Uterus (tissue), 2 donors: ENCODE measurements around the gene CWC22.

Experiments used
- POLR2A ChIP-seq, 2 donors: fragments of 450-650 bp; IDR thresholded peaks; one replicate each; pipeline ENCODE4 v1.6.1; 2016; ENCODE audit warnings: antibody characterized with exemption in 2 of 2, mild to moderate bottlenecking in 1 of 2, moderate library complexity in 1 of 2
- TF ChIP-seq, protein P1 (sequence below), 4 experiments: fragments of 200-600 bp in 2 of 4; fragments of 450-650 bp in 2 of 4; sonication (generic) in 2 of 4; IDR thresholded peaks; one replicate each; pipeline ENCODE4 v1.5.1; 2016 to 2019; ENCODE audit warnings: antibody characterized with exemption in 4 of 4, mild to moderate bottlenecking in 2 of 4, moderate library complexity in 1 of 4

DNA sequence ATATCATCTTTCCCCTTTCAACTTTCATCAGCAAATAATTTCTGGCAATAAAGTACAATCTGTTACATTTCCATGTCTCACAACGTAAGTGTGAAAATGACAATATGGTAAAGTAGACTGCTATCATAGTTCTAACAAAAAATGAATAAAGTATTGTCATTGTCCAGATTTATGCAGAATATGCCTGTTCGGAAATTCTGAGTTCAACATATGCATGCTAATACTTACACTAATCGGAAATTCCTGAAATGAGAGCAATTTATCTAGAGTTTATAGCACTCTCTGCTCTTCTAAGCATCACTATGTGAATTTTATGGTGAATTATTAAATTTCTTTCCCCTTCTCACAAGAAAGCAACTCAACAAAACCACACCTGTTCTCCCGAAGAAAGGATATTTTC, 8.1 kb downstream of the CWC22 start:
- no peak for TF ChIP-seq POLR2A (IDR thresholded peaks at IDR 0.05)
- TF ChIP-seq, protein P1, sequence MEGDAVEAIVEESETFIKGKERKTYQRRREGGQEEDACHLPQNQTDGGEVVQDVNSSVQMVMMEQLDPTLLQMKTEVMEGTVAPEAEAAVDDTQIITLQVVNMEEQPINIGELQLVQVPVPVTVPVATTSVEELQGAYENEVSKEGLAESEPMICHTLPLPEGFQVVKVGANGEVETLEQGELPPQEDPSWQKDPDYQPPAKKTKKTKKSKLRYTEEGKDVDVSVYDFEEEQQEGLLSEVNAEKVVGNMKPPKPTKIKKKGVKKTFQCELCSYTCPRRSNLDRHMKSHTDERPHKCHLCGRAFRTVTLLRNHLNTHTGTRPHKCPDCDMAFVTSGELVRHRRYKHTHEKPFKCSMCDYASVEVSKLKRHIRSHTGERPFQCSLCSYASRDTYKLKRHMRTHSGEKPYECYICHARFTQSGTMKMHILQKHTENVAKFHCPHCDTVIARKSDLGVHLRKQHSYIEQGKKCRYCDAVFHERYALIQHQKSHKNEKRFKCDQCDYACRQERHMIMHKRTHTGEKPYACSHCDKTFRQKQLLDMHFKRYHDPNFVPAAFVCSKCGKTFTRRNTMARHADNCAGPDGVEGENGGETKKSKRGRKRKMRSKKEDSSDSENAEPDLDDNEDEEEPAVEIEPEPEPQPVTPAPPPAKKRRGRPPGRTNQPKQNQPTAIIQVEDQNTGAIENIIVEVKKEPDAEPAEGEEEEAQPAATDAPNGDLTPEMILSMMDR (IDR thresholded peaks at IDR 0.05), result no peak
